Endodermal cell (in vitro differentiated cells): ENCODE results near the gene KAZN. TPM values are rescaled to one million over a fixed set of nuclear protein-coding genes. Genes with fewer than 3 reads are reported as not detected.

Experiments
- DNase-seq: peaks from one replicate; pipeline ENCODE4 v3.0.0-alpha.2; 2017
- H3K27ac ChIP-seq: 2 replicates; pipeline ENCODE4 v1.5.1; 2013; ENCODE audit warnings: mild to moderate bottlenecking, low read depth, low read length, moderate library complexity
- H3K27me3 ChIP-seq: 2 replicates; pipeline ENCODE4 v1.6.1; 2013; ENCODE audit warnings: mild to moderate bottlenecking, low read length, moderate library complexity; ENCODE audit not compliant: insufficient read depth, control insufficient read depth, poor library complexity, severe bottlenecking
- H3K36me3 ChIP-seq: 2 replicates; pipeline ENCODE4 v1.7.0; 2013; ENCODE audit warnings: mild to moderate bottlenecking, low read length, moderate library complexity; ENCODE audit not compliant: control insufficient read depth, insufficient read depth
- H3K4me1 ChIP-seq: one replicate; pipeline ENCODE4 v1.7.0; 2013; ENCODE audit warnings: low read length; ENCODE audit not compliant: control insufficient read depth, insufficient read depth
- H3K4me3 ChIP-seq: 2 replicates; pipeline ENCODE4 v1.5.1; 2013; ENCODE audit warnings: mild to moderate bottlenecking, low read length, moderate library complexity
- H3K9ac ChIP-seq: 2 replicates; pipeline ENCODE4 v1.6.1; 2013; ENCODE audit warnings: mild to moderate bottlenecking, low read length, moderate library complexity; ENCODE audit not compliant: poor library complexity, severe bottlenecking; ENCODE audit errors: extremely low read depth
- H3K9me3 ChIP-seq: 2 replicates; pipeline ENCODE4 v1.6.1; 2013; ENCODE audit warnings: mild to moderate bottlenecking, low read length, moderate library complexity; ENCODE audit not compliant: control insufficient read depth
- H3K27ac Mint-ChIP-seq: 2 replicates; pipeline ENCODE4 v1.8.0; 2020; ENCODE audit warnings: mixed read lengths
- H3K27me3 Mint-ChIP-seq: 2 replicates; pipeline ENCODE4 v1.8.0; 2021; ENCODE audit warnings: mild to moderate bottlenecking, mixed read lengths; ENCODE audit not compliant: insufficient read depth
- H3K36me3 Mint-ChIP-seq: 2 replicates; pipeline ENCODE4 v1.8.0; 2020; ENCODE audit warnings: low read depth, mixed read lengths
- H3K4me1 Mint-ChIP-seq: 2 replicates; pipeline ENCODE4 v1.8.0; 2020; ENCODE audit warnings: mixed read lengths
- H3K4me3 Mint-ChIP-seq: 2 replicates; pipeline ENCODE4 v1.8.0; 2020; ENCODE audit warnings: mild to moderate bottlenecking, moderate library complexity, mixed read lengths
- H3K9me3 Mint-ChIP-seq: 2 replicates; pipeline ENCODE4 v1.8.0; 2020; ENCODE audit warnings: mild to moderate bottlenecking, mixed read lengths
- WGBS, 2 experiments: methylation state at CpG; one replicate each; pipeline versions ENCODE4 v1.1.5 to v1.1.7; 2013; ENCODE audit warnings: missing lambda C conversion rate in 2 of 2, mixed read lengths in 1 of 2; ENCODE audit not compliant: insufficient coverage in 1 of 2, insufficient read length in 1 of 2; 5-methylcytosine and 5-hydroxymethylcytosine counted together
- total RNA-seq, 2 donors: library from RNA; stranded (reverse); fragmentation: NEBNext Ultra II Directional in 1 of 2; extraction: Animal tissue kit (Norgen Biotek cat#: 25700) in 1 of 2; gene quantifications; 2 replicates in 1 of 2; 3 replicates in 1 of 2; pipeline ENCODE4 v1.2.1, GENCODE V29; 2021
- TF ChIP-seq, protein P1 (sequence below): fragments of 200-600 bp; sonication (generic); conservative IDR thresholded peaks from 2 replicates; pipeline ENCODE4 v1.5.0; 2021; ENCODE audit warnings: antibody characterized with exemption, mild to moderate bottlenecking

KAZN gene
- total RNA-seq, 2 donors from 2014 or later = 12.4 to 13.9 TPM

GRCh38 chr1:15123270-15123669, 524.8 kb downstream of the KAZN start:
- Mint-ChIP-seq H3K4me1 (peaks cover 2% of the 10 kb centered on the region), H3K9me3 (no peaks in the 10 kb centered on the region), H3K4me3 (no peak overlapping the region), H3K27me3 (peaks cover 3% of the 10 kb centered on the region), H3K36me3 (no peaks in the 10 kb centered on the region), H3K27ac (no peak overlapping the region)
- Histone ChIP-seq H3K36me3 (no peaks in the 10 kb centered on the region), H3K9ac (no peak overlapping the region), H3K9me3 (no peaks in the 10 kb centered on the region), H3K4me3 (no peak overlapping the region), H3K27ac (no peak overlapping the region), H3K4me1 (no peaks in the 10 kb centered on the region), H3K27me3 (no peaks in the 10 kb centered on the region)
- TF ChIP-seq, protein P1, sequence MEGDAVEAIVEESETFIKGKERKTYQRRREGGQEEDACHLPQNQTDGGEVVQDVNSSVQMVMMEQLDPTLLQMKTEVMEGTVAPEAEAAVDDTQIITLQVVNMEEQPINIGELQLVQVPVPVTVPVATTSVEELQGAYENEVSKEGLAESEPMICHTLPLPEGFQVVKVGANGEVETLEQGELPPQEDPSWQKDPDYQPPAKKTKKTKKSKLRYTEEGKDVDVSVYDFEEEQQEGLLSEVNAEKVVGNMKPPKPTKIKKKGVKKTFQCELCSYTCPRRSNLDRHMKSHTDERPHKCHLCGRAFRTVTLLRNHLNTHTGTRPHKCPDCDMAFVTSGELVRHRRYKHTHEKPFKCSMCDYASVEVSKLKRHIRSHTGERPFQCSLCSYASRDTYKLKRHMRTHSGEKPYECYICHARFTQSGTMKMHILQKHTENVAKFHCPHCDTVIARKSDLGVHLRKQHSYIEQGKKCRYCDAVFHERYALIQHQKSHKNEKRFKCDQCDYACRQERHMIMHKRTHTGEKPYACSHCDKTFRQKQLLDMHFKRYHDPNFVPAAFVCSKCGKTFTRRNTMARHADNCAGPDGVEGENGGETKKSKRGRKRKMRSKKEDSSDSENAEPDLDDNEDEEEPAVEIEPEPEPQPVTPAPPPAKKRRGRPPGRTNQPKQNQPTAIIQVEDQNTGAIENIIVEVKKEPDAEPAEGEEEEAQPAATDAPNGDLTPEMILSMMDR = no peak
- no peak for DNase-seq
- WGBS, 2 experiments = 83 to 86% methylated on average over 1 to 5 of the region's 5 CpGs

GRCh38 chr1:15123925-15124324, 525.4 kb downstream of the KAZN start:
- no peaks in the 10 kb centered on the region for H3K27me3 ChIP-seq
- 93 to 96% methylated on average over 4 to 9 of the region's 9 CpGs for WGBS, 2 experiments
- Mint-ChIP-seq H3K27ac (no peak overlapping the region), H3K4me1 (peaks cover 2% of the 10 kb centered on the region), H3K36me3 (no peaks in the 10 kb centered on the region), H3K27me3 (peaks cover 3% of the 10 kb centered on the region), H3K9me3 (peaks cover 3% of the 10 kb centered on the region), H3K4me3 (no peak overlapping the region)
- H3K4me3 ChIP-seq = no peak overlapping the region
- H3K9me3 ChIP-seq = no peaks in the 10 kb centered on the region
- no peak overlapping the region for H3K9ac ChIP-seq
- H3K4me1 ChIP-seq = no peaks in the 10 kb centered on the region
- no peak for DNase-seq
- TF ChIP-seq, protein P1 = no peak
- no peak overlapping the region for H3K27ac ChIP-seq
- no peaks in the 10 kb centered on the region for H3K36me3 ChIP-seq

DNA sequence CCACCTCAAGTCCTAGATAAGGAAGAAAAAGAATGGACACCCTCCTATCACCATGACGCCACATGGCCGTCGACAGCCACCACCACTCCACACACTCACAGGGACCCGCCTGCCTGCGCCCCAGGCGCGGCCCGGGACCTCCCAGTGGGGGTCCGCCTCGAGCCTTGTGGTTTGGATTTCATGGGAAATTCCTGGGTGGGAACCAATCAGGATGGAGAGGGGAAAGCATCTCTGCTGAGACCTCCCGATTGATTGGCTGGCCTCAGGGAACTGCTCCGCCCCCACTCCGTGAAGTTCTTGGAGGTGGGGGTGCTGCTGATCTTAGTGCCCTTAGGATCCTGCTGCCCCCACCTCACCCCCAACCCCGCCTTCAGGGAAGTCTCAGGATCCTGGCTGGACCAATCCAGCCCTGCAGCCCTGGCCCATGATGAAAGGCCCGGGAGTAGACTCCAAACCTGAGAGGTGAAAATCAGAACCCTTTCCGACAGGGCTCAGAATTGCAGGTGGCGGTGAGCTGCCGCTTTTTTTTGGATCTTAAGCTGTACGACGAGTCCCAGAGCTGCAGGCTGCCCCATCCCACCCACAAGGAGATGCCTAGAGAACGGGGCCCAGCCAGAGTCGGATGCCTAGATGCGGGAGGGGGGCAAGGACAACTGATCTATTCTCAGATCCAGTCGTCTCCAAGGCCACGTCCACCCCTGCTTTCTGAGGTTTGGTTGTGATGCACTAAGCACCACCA, 526.0 kb downstream of the KAZN start:
- TF ChIP-seq, protein P1 = no peak
- Histone ChIP-seq H3K4me1 (no peaks in the 10 kb centered on the region), H3K27me3 (no peaks in the 10 kb centered on the region), H3K9me3 (peaks cover 4% of the 10 kb centered on the region), H3K36me3 (no peaks in the 10 kb centered on the region), H3K4me3 (no peak overlapping the region), H3K27ac (no peak overlapping the region), H3K9ac (no peak overlapping the region)
- H3K4me1 Mint-ChIP-seq = peaks cover 2% of the 10 kb centered on the region
- H3K27me3 Mint-ChIP-seq = peaks cover 7% of the 10 kb centered on the region
- no peaks in the 10 kb centered on the region for H3K36me3 Mint-ChIP-seq
- peaks cover 10% of the 10 kb centered on the region for H3K9me3 Mint-ChIP-seq
- DNase-seq = no peak
- 94 to 96% methylated on average over 9 to 21 of the region's 25 CpGs for WGBS, 2 experiments
- no peak overlapping the region for H3K4me3 Mint-ChIP-seq
- no peak overlapping the region for H3K27ac Mint-ChIP-seq
